ENCODE data around the gene NPAS2. TPM values are rescaled to one million over a fixed set of nuclear protein-coding genes. Genes with fewer than 3 reads are reported as not detected.

NPAS2 gene
- total RNA-seq, 4 donors from 2014 or later, result 7.7 to 83.2 (median 15.1) TPM

- Histone ChIP-seq H3K4me3 (no peak overlapping the region), H3K4me1 (no peaks in the 10 kb centered on the region), H3K27me3 (no peaks in the 10 kb centered on the region), H3K36me3 (peaks cover 0 to 5% (median 0%) of the 10 kb centered on the region in 3 donors), H3K27ac (no peak overlapping the region), H3K9me3 (no peaks in the 10 kb centered on the region)
- TF ChIP-seq CTCF (IDR thresholded peaks at IDR 0.05) (no peak), POLR2A (IDR thresholded peaks at IDR 0.05) (no peak), EP300 (IDR thresholded peaks at IDR 0.05) (no peak)
- DNase-seq (ENCODE audit: low spot score in 2 of 2), result no peak
- WGBS, 2 donors, result 77 to 80% methylated on average over 10 of the region's 10 CpGs
Measured at GRCh38 chr2:100941646-100942240, 121.8 kb downstream of the NPAS2 start.

- no peak for DNase-seq (ENCODE audit: low spot score in 2 of 2)
- H3K4me3 ChIP-seq, result no peak overlapping the region
- H3K36me3 ChIP-seq, result no peaks in the 10 kb centered on the region
- no peak overlapping the region for H3K27ac ChIP-seq
- TF ChIP-seq POLR2A (IDR thresholded peaks at IDR 0.05) (no peak), CTCF (IDR thresholded peaks at IDR 0.05) (no peak), EP300 (IDR thresholded peaks at IDR 0.05) (no peak)
- no peaks in the 10 kb centered on the region for H3K27me3 ChIP-seq
- H3K4me1 ChIP-seq, result no peaks in the 10 kb centered on the region
- H3K9me3 ChIP-seq, result no peaks in the 10 kb centered on the region
- WGBS, 2 donors, result 84 to 90% methylated on average over 19 of the region's 19 CpGs
Measured at GRCh38 chr2:100944617-100945432, 124.9 kb downstream of the NPAS2 start.

GRCh38 chr2:100945433-100945740 is 125.4 kb downstream of the NPAS2 start:
- 81 to 87% methylated on average over 5 of the region's 5 CpGs for WGBS, 2 donors
- Histone ChIP-seq H3K9me3 (no peaks in the 10 kb centered on the region), H3K4me1 (no peaks in the 10 kb centered on the region), H3K27ac (no peak overlapping the region), H3K27me3 (no peaks in the 10 kb centered on the region), H3K4me3 (no peak overlapping the region), H3K36me3 (no peaks in the 10 kb centered on the region)
- no peak for TF ChIP-seq EP300 (IDR thresholded peaks at IDR 0.05)
- no peak for DNase-seq (ENCODE audit: low spot score in 2 of 2)

GRCh38 chr2:100945930-100946607 is 126.1 kb downstream of the NPAS2 start:
- TF ChIP-seq POLR2A (IDR thresholded peaks at IDR 0.05) (no peak), EP300 (IDR thresholded peaks at IDR 0.05) (no peak), CTCF (IDR thresholded peaks at IDR 0.05) (no peak)
- Histone ChIP-seq H3K27me3 (no peaks in the 10 kb centered on the region), H3K4me3 (no peak overlapping the region), H3K4me1 (no peaks in the 10 kb centered on the region), H3K27ac (no peak overlapping the region), H3K9me3 (no peaks in the 10 kb centered on the region), H3K36me3 (no peaks in the 10 kb centered on the region)
- WGBS, 2 donors, result 82 to 85% methylated on average over 8 of the region's 8 CpGs
- no peak for DNase-seq (ENCODE audit: low spot score in 2 of 2)

GRCh38 chr2:100948942-100949811 is 129.2 kb downstream of the NPAS2 start:
- 53 to 54% methylated on average over 16 of the region's 16 CpGs for WGBS, 2 donors
- no peaks in the 10 kb centered on the region for H3K36me3 ChIP-seq
- H3K4me3 ChIP-seq, result no peak overlapping the region
- TF ChIP-seq EP300 (IDR thresholded peaks at IDR 0.05) (no peak), CTCF (IDR thresholded peaks at IDR 0.05) (no peak), POLR2A (IDR thresholded peaks at IDR 0.05) (no peak)
- no peaks in the 10 kb centered on the region for H3K27me3 ChIP-seq
- no peaks in the 10 kb centered on the region for H3K9me3 ChIP-seq
- no peaks in the 10 kb centered on the region for H3K4me1 ChIP-seq
- no peak overlapping the region for H3K27ac ChIP-seq
- no peak for DNase-seq (ENCODE audit: low spot score in 2 of 2)

Measured in tibial nerve (tissue), 4 donors.